GM19468 (cell line): ENCODE measurements around the gene TBL1XR1.
"Not testable (repeated sequence)": the region's sequence is repeated elsewhere in the genome, so short reads cannot be mapped to it uniquely, and the experiment has no call there.

Experiments used
- ATAC-seq: cut with Tn5 transposase; IDR thresholded peaks from one replicate; pipeline ENCODE4 v1.9.1; 2021; ENCODE audit warnings: mild to moderate bottlenecking, moderate library complexity, moderate number of reproducible peaks; ENCODE audit not compliant: unreplicated experiment; ENCODE audit errors: extremely low read depth

Gene TBL1XR1

GRCh38 chr3:177209509-177209908 is 12.2 kb upstream of the TBL1XR1 start:
- ATAC-seq: no peak

- ATAC-seq: no peak
Measured at GRCh38 chr3:177208781-177209180, 11.5 kb upstream of the TBL1XR1 start.

GRCh38 chr3:177208223-177208622 is 10.9 kb upstream of the TBL1XR1 start:
- ATAC-seq: no peak

DNA sequence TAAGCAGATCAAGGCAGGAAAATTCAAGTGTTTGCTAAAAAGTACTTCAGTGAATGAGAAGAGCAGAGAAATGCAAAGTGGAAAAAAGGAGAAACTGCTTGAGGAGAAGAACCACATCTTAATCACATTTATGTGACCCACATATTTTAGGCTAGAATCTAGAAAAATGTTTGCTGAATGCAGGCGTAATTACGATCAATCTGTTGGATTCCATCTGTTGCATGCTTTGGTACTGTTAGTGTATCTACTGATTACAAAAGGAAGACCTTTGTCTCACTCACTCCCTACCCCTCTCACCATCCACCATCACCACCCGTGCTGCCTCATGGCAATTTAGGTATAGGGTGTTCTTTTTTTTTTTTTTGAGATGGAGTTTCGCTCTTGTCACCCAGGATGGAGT is 9.7 kb upstream of the TBL1XR1 start:
- ATAC-seq: no peak

DNA sequence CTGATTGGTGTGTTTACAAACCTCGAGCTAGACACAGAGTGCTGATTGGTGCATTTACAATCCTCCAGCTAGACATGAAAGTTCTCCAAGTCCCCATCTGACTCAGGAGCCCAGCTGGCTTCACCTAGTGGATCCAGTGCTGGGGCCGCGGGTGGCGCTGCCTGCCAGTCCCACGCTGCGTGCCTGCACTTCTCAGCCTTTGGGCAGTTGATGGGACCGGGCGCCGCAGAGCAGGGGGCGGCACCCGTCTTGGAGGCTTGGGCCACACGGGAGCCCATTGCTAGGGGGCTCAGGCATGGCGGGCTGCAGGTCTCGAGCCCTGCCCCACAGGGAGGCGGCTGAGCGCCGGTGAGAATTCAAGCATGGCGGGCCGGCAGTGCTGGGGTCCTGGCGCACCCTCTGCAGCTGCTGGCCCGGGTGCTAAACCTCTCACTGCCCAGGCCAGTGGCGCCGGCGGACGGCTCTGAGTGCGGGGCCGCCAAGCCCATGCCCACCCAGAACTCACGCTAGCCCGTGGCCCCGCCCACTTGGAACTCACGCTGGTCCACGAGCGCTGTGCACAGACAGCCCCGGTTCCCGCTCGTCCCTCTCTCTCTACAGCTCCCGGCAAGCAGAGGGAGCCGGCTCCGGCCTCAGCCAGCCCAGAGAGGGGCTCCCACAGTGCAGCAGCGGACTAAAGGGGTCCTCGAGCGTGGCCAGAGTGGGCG is 6.6 kb upstream of the TBL1XR1 start:
- no peak for ATAC-seq

- ATAC-seq: not testable (repeated sequence)
Measured at GRCh38 chr3:177203016-177203415, 5.7 kb upstream of the TBL1XR1 start.

DNA sequence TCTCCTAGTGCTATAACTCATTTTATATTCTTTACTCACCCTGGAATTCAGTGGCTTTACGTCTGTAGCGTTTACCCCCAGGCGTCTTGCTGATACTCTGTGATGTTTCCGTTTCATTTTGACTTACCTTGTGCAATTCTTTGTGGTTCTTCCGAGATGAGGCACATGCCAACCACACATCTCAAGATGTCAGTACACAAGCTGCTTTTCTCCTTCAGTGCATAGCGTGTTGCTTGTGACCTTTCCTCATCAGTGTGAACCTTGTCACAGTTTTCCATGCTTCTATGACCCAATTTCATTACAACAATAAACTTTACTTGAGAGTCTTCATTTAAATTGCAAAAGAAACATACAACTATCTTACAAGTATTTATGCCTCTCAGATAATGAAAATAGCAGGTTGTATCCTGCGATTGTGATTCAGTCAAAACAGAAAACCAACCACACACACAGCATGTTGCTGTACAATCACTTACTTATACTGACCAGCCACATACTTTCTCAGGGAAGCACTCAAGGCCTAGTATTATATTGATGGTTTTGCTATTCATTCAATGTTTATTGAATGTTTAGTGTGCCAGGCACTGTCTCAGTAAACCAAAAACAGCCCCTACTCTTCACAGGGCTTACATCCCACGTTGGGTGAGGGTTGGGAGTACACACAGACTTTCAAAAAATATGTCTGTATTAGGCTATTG is 4.6 kb upstream of the TBL1XR1 start:
- ATAC-seq: peak; percentile 79

DNA sequence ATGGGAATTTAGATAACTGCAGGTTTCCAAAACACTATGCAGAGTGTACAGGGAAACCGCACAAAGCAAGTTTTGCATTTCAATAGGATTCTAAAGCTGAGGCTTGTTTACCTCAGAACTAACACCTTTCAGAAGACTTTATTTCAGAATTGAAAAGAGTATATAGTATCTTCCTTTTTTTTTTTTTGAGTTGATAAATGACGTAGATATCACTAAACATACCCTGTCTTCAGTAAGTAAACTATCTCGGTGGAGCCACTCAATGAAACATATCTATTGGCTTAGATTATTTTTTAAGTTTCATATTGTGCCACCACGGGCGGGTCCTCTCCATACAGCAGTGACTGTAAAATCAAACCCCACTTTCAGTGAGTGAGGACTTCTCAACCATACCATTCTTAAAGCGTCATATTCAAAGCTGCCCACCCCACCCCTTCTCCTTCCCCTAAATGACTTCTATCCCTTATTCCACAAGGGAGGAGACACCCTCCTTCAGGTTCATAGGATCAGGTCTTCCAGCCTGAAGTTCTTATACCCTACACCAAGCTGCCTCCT is 2.0 kb upstream of the TBL1XR1 start:
- ATAC-seq: no peak

GRCh38 chr3:177197727-177198460 is 612 bp upstream of the TBL1XR1 start:
- ATAC-seq: peak; percentile 8

GRCh38 chr3:177196456-177197040 is 734 bp downstream of the TBL1XR1 start:
- ATAC-seq: no peak

- no peak for ATAC-seq
Measured at GRCh38 chr3:177196008-177196455, 1.2 kb downstream of the TBL1XR1 start.

DNA sequence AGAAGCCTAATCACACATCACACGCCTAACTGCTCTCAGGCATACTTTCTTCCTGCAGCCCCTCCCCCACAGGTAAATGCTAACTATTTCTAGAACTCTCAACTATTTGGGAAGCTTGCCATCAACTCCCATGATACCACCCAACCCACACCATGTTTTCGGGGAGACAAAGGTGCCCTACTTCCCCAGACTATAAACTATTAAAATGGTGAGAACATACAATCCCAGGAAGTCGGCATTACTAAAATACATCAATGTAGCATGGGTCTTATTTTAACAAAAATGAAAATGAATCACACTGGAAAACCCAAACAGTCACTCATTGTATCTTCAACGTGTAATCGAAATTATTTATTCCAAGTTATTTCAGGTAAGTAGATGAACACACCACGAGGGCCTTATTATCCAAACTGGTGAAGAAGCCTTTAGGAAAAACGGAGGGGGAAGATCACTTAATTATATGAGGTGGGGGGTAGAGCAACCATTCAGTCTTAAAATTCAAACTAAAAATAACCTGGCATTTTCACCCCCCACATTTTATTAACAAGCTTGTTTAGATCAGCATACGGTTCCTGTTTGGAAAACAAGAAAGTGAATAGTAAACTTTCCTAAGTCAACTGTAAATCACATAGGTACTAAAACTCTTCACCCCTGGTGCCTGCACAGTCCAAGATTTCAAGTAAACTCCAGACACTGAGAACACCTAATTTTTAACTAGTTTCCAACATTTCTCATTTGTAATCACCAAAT is 1.9 kb downstream of the TBL1XR1 start:
- ATAC-seq: no peak

DNA sequence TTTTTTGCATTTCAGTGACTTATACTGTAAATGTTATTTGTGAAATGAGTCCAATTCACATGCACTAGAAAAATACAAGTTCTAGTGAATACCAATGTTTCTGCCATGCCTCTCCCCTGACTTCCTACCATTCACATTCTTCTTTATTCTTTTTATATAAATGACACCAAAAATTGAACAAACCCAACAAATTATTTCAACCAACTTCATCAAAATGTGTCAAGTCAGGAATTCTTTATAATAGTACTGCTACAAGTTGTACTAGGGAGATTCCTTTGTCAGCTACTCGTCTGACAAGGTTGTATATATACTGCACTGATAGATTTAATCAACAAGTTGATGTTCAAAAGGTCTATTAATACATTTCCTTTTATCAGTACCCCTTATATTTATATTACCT is 3.0 kb downstream of the TBL1XR1 start:
- ATAC-seq: no peak

DNA sequence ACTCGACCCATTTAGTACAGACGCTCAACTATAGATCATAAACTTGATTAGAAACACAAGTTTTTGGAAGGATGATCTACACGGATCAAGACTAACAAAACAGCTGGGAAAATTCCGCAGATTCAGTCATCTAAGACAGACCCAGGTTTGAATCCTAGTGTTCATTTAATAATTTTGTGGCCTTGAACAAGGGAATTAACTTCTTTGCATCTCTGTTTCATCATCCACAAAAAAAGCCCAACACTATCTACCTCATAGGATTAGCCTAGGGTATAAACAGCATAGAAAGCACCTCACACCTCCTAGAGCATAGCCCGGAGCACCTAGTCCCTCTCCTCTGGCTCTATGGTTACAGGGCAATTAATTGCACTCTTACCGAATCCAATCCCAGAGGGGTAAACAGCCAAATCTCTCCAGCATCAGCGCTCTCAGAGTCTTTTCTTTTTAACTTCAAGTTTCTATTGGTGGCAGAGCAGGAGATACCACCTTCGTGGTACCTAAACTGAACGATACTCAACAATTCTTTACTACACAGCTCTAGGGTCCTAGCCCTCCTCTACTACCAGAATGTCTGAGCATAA is 3.5 kb downstream of the TBL1XR1 start:
- no peak for ATAC-seq

- not testable (repeated sequence) for ATAC-seq
Measured at GRCh38 chr3:177193275-177193674, 4.0 kb downstream of the TBL1XR1 start.

- peak; percentile 32 for ATAC-seq
Measured at GRCh38 chr3:177190756-177191681, 6.3 kb downstream of the TBL1XR1 start.

DNA sequence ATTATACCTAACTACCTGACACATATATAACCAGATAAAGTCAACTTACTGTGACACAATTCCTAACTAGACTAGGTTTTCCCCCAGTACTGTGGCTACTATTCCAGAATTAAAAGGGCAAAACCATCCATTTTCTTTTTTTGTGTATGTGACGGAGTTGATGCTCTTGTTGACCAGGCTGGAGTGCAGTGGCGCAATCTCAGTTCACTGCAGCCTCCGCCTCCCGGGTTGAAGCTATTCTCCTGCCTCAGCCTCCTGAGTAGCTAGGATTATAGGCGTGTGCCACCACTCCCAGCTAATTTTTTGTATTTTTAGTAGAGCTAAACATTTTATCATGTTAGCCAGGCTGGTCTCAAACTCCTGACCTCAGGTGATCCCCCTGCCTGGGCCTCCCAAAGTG is 7.1 kb downstream of the TBL1XR1 start:
- not testable (repeated sequence) for ATAC-seq

DNA sequence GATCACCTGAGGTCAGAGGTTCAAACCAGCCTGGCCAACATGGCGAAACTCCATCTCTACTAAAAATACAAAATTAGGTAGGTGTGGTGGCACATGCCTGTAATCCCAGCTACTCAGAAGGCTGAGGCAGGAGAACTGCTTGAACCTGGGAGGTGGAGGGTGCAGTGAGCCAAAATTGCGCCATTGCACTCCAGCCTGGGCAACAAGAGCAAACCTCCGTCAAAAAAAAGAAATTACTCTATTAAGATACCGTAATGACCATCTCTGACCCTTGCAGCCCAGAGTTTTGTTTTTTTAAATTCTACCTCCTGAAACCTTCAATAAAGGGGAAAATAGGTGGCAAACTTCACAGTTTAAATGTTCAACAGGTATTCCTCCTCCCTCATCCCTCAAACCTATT is 9.0 kb downstream of the TBL1XR1 start:
- not testable (repeated sequence) for ATAC-seq
